HepG2 (cell line): Measurements from ENCODE around the gene SLC22A5. TPM values are rescaled to one million over a fixed set of nuclear protein-coding genes. Genes with fewer than 3 reads are reported as not detected.
A peak's percentile ranks its signal among the peaks of the same experiment; 100 is the strongest.

Experiments used
- ATAC-seq: fragments of 200-7000 bp; cut with Tn5 transposase; 3 replicates; pipeline ENCODE4 v1.9.1; 2020; ENCODE audit warnings: mild to moderate bottlenecking, moderate library complexity
- BruUV-seq: library from RNA; stranded (reverse); fragments of 400-500 nt; replicated peaks from 2 replicates; lab custom pipeline; 2021; lab: Mats Ljungman, UMichigan
- CTCF ChIA-PET: fragments of 300-600 bp; formaldehyde crosslinking; extraction: SDS; loops from one replicate; lab custom pipeline; 2021; ENCODE audit warnings: low total read pairs, inconsistent platforms, low intra/inter-chr PET ratio; lab: Yijun Ruan, JAX
- POLR2A ChIA-PET: fragments of 350-600 bp; sonication (Branson Sonifier 250); formaldehyde crosslinking; loops from one replicate; lab custom pipeline; 2020; ENCODE audit warnings: antibody characterized with exemption, inconsistent platforms; lab: Yijun Ruan, JAX
- DNase-seq: peaks from one replicate; pipeline ENCODE4 v3.0.0-alpha.2; 2015; ENCODE audit warnings: low spot score
- FAIRE-seq: peaks from 3 replicates; lab custom pipeline; 2011; peaks lifted over from hg19 to GRCh38; lab: Jason Lieb, UNC
- H2AFZ ChIP-seq: one replicate; pipeline ENCODE4 v1.6.1; 2011; ENCODE audit warnings: low read length, inconsistent platforms
- H3K27ac ChIP-seq: fragments of 300-600 bp; 3 replicates; pipeline ENCODE4 v1.8.0; 2011; ENCODE audit warnings: mixed run types, mild to moderate bottlenecking, mixed read lengths, low read length, inconsistent platforms; ENCODE audit not compliant: insufficient read depth; ENCODE audit errors: extremely low read length
- H3K27me3 ChIP-seq, 2 experiments: fragments of 200-600 bp in 1 of 2; 2 replicates in 1 of 2; 3 replicates in 1 of 2; pipeline versions ENCODE4 v1.6.0 to v1.8.0; 2011; ENCODE audit warnings: low read length in 2 of 2, mild to moderate bottlenecking in 2 of 2, moderate library complexity in 2 of 2, inconsistent platforms in 1 of 2; ENCODE audit not compliant: insufficient read depth in 2 of 2, control insufficient read depth in 1 of 2
- H3K36me3 ChIP-seq, 2 experiments: fragments of 200-600 bp in 1 of 2; replicated peaks in 1 of 2; 2 replicates in 1 of 2; 3 replicates in 1 of 2; pipeline versions ENCODE4 v1.5.1 to v1.8.0; 2011; ENCODE audit warnings: low read length in 2 of 2, inconsistent platforms in 1 of 2; ENCODE audit not compliant: insufficient read depth in 2 of 2, control insufficient read depth in 1 of 2
- H3K4me1 ChIP-seq: 2 replicates; pipeline ENCODE4 v1.5.1; 2012; ENCODE audit warnings: low read length, inconsistent platforms; ENCODE audit not compliant: insufficient read depth
- H3K4me2 ChIP-seq: 2 replicates; pipeline ENCODE4 v1.6.0; 2011; ENCODE audit warnings: low read depth, low read length, inconsistent platforms
- H3K4me3 ChIP-seq, 3 experiments: fragments of 200-600 bp in 1 of 3; sonication (generic), shearing (Covaris generic) in 1 of 3; replicated peaks in 1 of 3; 2 replicates each; pipeline ENCODE4 v1.5.1; 2011 to 2016; ENCODE audit warnings: low read length in 3 of 3, inconsistent platforms in 2 of 3, low read depth in 2 of 3, mild to moderate bottlenecking in 2 of 3, control low read depth in 1 of 3, mixed read lengths in 1 of 3; ENCODE audit not compliant: insufficient read depth in 1 of 3
- H3K79me2 ChIP-seq: one replicate; pipeline ENCODE4 v1.6.1; 2011; ENCODE audit warnings: low read length, inconsistent platforms; ENCODE audit not compliant: insufficient read depth
- H3K9ac ChIP-seq: 2 replicates; pipeline ENCODE4 v1.6.0; 2011; ENCODE audit warnings: mild to moderate bottlenecking, low read depth, low read length, inconsistent platforms; ENCODE audit not compliant: insufficient read depth
- H3K9me3 ChIP-seq: 2 replicates; pipeline ENCODE4 v1.5.1; 2012; ENCODE audit warnings: mild to moderate bottlenecking, low read length
- H4K20me1 ChIP-seq: 2 replicates; pipeline ENCODE4 v1.6.0; 2011; ENCODE audit warnings: inconsistent platforms, mild to moderate bottlenecking, low read length, moderate library complexity; ENCODE audit not compliant: insufficient read depth
- ASH2L ChIP-seq: fragments of 300-600, 200-600 bp; sonication (generic); IDR thresholded peaks from 2 replicates; pipeline ENCODE4 v1.7.0; 2017; ENCODE audit warnings: low read depth, mild to moderate bottlenecking, moderate library complexity, mixed read lengths, low read length; ENCODE audit not compliant: insufficient read length
- GATAD2A ChIP-seq: IDR thresholded peaks from 2 replicates; pipeline ENCODE4 v1.6.1; 2016
- SIX1 ChIP-seq: sonication (generic); formaldehyde crosslinking; IDR thresholded peaks from 2 replicates; pipeline ENCODE4 v1.4.0; 2020; ENCODE audit warnings: missing genetic modification reagents, borderline replicate concordance
- SMYD3 ChIP-seq: sonication (generic); formaldehyde crosslinking; IDR thresholded peaks from 2 replicates; pipeline ENCODE4 v1.8.1; 2023; ENCODE audit warnings: mild to moderate bottlenecking, missing genetic modification reagents
- TOPORS ChIP-seq: sonication (generic); formaldehyde crosslinking; IDR thresholded peaks from 2 replicates; pipeline ENCODE4 v1.8.0; 2023; ENCODE audit warnings: mild to moderate bottlenecking, missing genetic modification reagents
- ZBTB1 ChIP-seq: sonication (generic); formaldehyde crosslinking; IDR thresholded peaks from 2 replicates; pipeline ENCODE4 v1.4.0; 2020; ENCODE audit warnings: missing genetic modification reagents, borderline replicate concordance
- ZBTB7B ChIP-seq: sonication (generic); formaldehyde crosslinking; IDR thresholded peaks from 2 replicates; pipeline ENCODE4 v1.4.0; 2020; ENCODE audit warnings: missing genetic modification reagents
- ZNF510 ChIP-seq: sonication (generic); formaldehyde crosslinking; IDR thresholded peaks from 2 replicates; pipeline ENCODE4 v1.4.0; 2020; ENCODE audit warnings: low read depth, mild to moderate bottlenecking, missing genetic modification reagents
- ZNF792 ChIP-seq: IDR thresholded peaks from 2 replicates; pipeline ENCODE4 v1.6.1; 2016
- ZSCAN21 ChIP-seq: sonication (generic); formaldehyde crosslinking; IDR thresholded peaks from 2 replicates; pipeline ENCODE4 v1.8.0; 2022; ENCODE audit warnings: mild to moderate bottlenecking, missing genetic modification reagents, moderate library complexity, borderline replicate concordance
- WGBS: methylation state at CpG from one replicate; pipeline ENCODE4 v1.1.6; 2017; ENCODE audit warnings: low lambda C conversion rate; 5-methylcytosine and 5-hydroxymethylcytosine counted together
- in situ Hi-C: cut with HindIII; loops from 2 replicates; pipeline ENCODE4 v1.10.0; 2017; ENCODE audit warnings: low pct_unique_long_range_greater_than_20kb; ENCODE audit not compliant: extremely low pct_ligation_motif_present
- intact Hi-C: fragments of 100-400 bp; cut with micrococcal nuclease; formaldehyde crosslinking; loops from one replicate; pipeline ENCODE4 v1.10.0; 2022; ENCODE audit not compliant: unreplicated experiment
- polyA plus RNA-seq, 8 experiments: library from polyadenylated mRNA; depleted of rRNA in 3 of 8; stranded (reverse) in 7 of 8; unstranded in 1 of 8; fragments of >200 nt; fragmentation: Illumina TruSeq in 4 of 8; extraction: Trizol in 4 of 8; gene quantifications; 2 replicates each; pipeline versions ENCODE4 v1.2.1 to v1.2.3, GENCODE V29; 2011 to 2016; ENCODE audit warnings: low read depth in 4 of 8, missing spikeins in 1 of 8, mixed read lengths in 1 of 8; ENCODE audit not compliant: insufficient read depth in 1 of 8
- total RNA-seq, 5 experiments: library from RNA; depleted of rRNA; stranded (reverse); fragments of >200 nt; fragmentation: Illumina TruSeq; extraction: Trizol; gene quantifications; 2 replicates each; pipeline ENCODE4 v1.2.3, GENCODE V29; 2016; ENCODE audit warnings: low read depth in 1 of 5
- TF ChIP-seq, protein P1 (sequence below): sonication (generic); formaldehyde crosslinking; IDR thresholded peaks from 2 replicates; pipeline ENCODE4 v1.4.0; 2020; ENCODE audit warnings: mild to moderate bottlenecking, missing genetic modification reagents
- TF ChIP-seq, protein P2 (sequence below): sonication (generic); formaldehyde crosslinking; IDR thresholded peaks from 2 replicates; pipeline ENCODE4 v1.4.0; 2020; ENCODE audit warnings: missing genetic modification reagents

Gene SLC22A5
- total and polyA plus RNA-seq, 2 of the 13 experiments (the other 11 are each of a cell fraction or from before 2014, with no cell fraction given), result 7.1 to 15.1 TPM

DNA sequence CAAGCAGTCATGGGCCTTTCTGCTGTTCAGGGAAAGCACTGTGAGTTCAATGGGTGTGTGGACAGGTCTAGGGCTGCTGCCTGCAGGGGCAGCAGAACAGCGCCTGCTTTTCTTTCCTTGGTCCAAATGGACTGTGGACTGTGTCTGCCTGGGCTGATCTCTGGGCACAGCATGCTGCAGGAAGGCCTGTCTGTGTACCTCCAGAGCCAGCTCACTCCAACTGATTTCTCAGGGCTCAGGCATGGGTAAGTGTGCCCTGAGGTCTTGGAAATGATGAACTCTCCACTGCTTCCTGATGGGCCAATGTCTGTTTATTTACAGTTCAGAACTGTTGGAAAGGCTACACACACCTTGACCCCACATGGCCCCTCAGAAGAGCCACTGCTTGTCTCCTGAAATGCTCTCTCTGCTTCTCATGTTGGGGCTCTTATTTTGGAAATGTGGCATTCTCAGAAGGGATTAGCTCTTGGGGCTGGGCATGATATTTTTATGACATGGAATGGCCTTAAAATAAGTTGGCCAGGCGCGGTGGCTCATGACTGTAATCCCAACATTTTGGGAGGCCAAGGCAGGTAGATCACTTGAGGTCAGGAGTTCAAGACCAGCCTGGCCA lies 48.3 kb upstream of the SLC22A5 start (continued):
- TF ChIP-seq ZBTB1 (CRISPR knock-in tag) (no peak), SMYD3 (CRISPR knock-in tag) (no peak), GATAD2A (CRISPR knock-in tag) (0 out of 2 replicates have a peak, but pooled peaks have one; percentile 10), ZNF510 (CRISPR knock-in tag) (no peak), TOPORS (CRISPR knock-in tag) (no peak), ZBTB7B (CRISPR knock-in tag) (no peak; the same call in 1 of the 2 replicates), ZNF792 (CRISPR knock-in tag) (no peak), ZSCAN21 (CRISPR knock-in tag) (no peak)
- TF ChIP-seq, protein P1, sequence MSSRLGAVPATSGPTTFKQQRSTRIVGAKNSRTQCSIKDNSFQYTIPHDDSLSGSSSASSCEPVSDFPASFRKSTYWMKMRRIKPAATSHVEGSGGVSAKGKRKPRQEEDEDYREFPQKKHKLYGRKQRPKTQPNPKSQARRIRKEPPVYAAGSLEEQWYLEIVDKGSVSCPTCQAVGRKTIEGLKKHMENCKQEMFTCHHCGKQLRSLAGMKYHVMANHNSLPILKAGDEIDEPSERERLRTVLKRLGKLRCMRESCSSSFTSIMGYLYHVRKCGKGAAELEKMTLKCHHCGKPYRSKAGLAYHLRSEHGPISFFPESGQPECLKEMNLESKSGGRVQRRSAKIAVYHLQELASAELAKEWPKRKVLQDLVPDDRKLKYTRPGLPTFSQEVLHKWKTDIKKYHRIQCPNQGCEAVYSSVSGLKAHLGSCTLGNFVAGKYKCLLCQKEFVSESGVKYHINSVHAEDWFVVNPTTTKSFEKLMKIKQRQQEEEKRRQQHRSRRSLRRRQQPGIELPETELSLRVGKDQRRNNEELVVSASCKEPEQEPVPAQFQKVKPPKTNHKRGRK, result no peak

DNA sequence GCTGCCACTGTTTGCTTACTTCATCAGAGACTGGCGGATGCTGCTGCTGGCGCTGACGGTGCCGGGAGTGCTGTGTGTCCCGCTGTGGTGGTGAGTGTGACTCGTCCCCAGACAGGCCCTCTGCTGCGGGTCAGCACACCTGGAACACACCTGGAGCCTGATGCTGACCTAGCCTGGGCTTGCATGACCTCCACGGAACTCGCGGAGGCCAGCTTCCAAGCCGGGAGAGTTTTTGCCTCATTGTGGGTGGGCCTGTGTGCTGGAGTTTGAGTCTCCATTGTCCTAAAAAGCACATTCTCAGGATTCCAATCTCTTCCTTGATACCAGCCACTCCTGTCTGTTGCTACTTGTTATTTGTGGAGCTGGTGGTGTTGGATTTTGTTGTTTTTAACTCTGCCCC lies 47.2 kb upstream of the SLC22A5 start:
- no peaks in the 10 kb centered on the region for H4K20me1 ChIP-seq
- TF ChIP-seq SIX1 (CRISPR knock-in tag), result no peak
- TF ChIP-seq, protein P2, sequence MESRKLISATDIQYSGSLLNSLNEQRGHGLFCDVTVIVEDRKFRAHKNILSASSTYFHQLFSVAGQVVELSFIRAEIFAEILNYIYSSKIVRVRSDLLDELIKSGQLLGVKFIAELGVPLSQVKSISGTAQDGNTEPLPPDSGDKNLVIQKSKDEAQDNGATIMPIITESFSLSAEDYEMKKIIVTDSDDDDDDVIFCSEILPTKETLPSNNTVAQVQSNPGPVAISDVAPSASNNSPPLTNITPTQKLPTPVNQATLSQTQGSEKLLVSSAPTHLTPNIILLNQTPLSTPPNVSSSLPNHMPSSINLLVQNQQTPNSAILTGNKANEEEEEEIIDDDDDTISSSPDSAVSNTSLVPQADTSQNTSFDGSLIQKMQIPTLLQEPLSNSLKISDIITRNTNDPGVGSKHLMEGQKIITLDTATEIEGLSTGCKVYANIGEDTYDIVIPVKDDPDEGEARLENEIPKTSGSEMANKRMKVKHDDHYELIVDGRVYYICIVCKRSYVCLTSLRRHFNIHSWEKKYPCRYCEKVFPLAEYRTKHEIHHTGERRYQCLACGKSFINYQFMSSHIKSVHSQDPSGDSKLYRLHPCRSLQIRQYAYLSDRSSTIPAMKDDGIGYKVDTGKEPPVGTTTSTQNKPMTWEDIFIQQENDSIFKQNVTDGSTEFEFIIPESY, result peak; percentile 87
- TF ChIP-seq ASH2L, result no peak
- TF ChIP-seq, all 625 proteins: peak for 1
- in situ Hi-C loops, result no loop called here
- FAIRE-seq (no peak), DNase-seq (no peak), ATAC-seq (no peak)
- Histone ChIP-seq H3K79me2 (no peaks in the 10 kb centered on the region), H3K9ac (no peak overlapping the region), H3K9me3 (no peaks in the 10 kb centered on the region), H3K27ac (no peak overlapping the region), H2AFZ (no peak overlapping the region), H3K27me3 (no peaks in the 10 kb centered on the region), H3K4me1 (peaks cover 25% of the 10 kb centered on the region), H3K36me3 (no peaks in the 10 kb centered on the region), H3K4me3 (no peak overlapping the region), H3K4me2 (no peak overlapping the region)
- POLR2A ChIA-PET, result no interaction called here
- intact Hi-C loops, result no loop called here
- WGBS, result 75% methylated on average over 11 of the region's 11 CpGs
- BruUV-seq, result no TSS peak
- CTCF ChIA-PET, result no interaction called here
